Measurements from ENCODE around the gene NCEH1.

GRCh38 chr3:172676196-172676922 is 34.5 kb downstream of the NCEH1 start:
- TF ChIP-seq POLR2A (IDR thresholded peaks at IDR 0.05) (no peak), CTCF (IDR thresholded peaks at IDR 0.05) (no peak), EP300 (IDR thresholded peaks at IDR 0.05) (no peak)

Data from sigmoid colon (tissue), 4 donors.